Upper lobe of left lung (tissue), 6 donors: ENCODE results near the gene ANKRD63. TPM values are rescaled to one million over a fixed set of nuclear protein-coding genes. Genes with fewer than 3 reads are reported as not detected.

Source experiments
- ATAC-seq, 2 donors: fragments of 200-7000 bp; cut with Tn5 transposase; one replicate each; pipeline ENCODE4 v1.9.1; 2022; ENCODE audit warnings: mild to moderate bottlenecking in 2 of 2, moderate library complexity in 2 of 2; ENCODE audit not compliant: low FRiP score in 2 of 2
- DNase-seq, 2 donors: peaks; one replicate each; pipeline ENCODE4 v3.0.0-alpha.2; 2019 to 2020
- H3K27ac ChIP-seq, 4 donors: fragments of 200-600 bp; sonication (generic); one replicate each; pipeline ENCODE4 v1.5.1; 2016 to 2019
- H3K27me3 ChIP-seq, 4 donors: fragments of 200-600 bp; sonication (generic); one replicate each; pipeline ENCODE4 v1.5.1; 2017 to 2019
- H3K36me3 ChIP-seq, 4 donors: fragments of 200-600 bp; sonication (generic); one replicate each; pipeline ENCODE4 v1.5.1; 2016 to 2019
- H3K4me1 ChIP-seq, 4 donors: fragments of 200-600 bp; sonication (generic); one replicate each; pipeline ENCODE4 v1.5.1; 2018 to 2019
- H3K4me3 ChIP-seq, 4 donors: fragments of 200-600 bp; sonication (generic); one replicate each; pipeline ENCODE4 v1.5.1; 2017 to 2019; ENCODE audit warnings: mild to moderate bottlenecking in 2 of 4, moderate library complexity in 1 of 4
- H3K9me3 ChIP-seq, 4 donors: fragments of 200-600 bp; sonication (generic); one replicate each; pipeline ENCODE4 v1.5.1; 2018 to 2019
- CTCF ChIP-seq, 6 experiments: fragments of 450-650 bp in 4 of 6; fragments of 200-600 bp in 2 of 6; sonication (generic) in 2 of 6; IDR thresholded peaks; one replicate each; pipeline ENCODE4 v1.5.1; 2016 to 2019; ENCODE audit warnings: antibody characterized with exemption in 6 of 6
- EP300 ChIP-seq, 4 donors: sonication (generic); formaldehyde crosslinking; IDR thresholded peaks; one replicate each; pipeline ENCODE4 v1.5.1; 2017; ENCODE audit warnings: antibody characterized with exemption in 4 of 4, control low read depth in 2 of 4
- POLR2A ChIP-seq, 4 donors: fragments of 450-650 bp; IDR thresholded peaks; one replicate each; pipeline ENCODE4 v1.5.1; 2016 to 2017; ENCODE audit warnings: antibody characterized with exemption in 4 of 4, mild to moderate bottlenecking in 2 of 4
- POLR2AphosphoS5 ChIP-seq, 2 donors: sonication (generic); formaldehyde crosslinking; IDR thresholded peaks; one replicate each; pipeline ENCODE4 v1.5.1; 2017; ENCODE audit warnings: antibody characterized with exemption in 2 of 2
- WGBS, 2 donors: methylation state at CpG; one replicate each; pipeline ENCODE4 v1.1.5; 2017 to 2018; 5-methylcytosine and 5-hydroxymethylcytosine counted together
- total RNA-seq, 6 donors: library from RNA; depleted of rRNA in 4 of 6; stranded (reverse); fragments of >200 nt in 4 of 6; gene quantifications; one replicate each; pipeline versions ENCODE4 v1.1.0 to v1.2.1, GENCODE V29; 2016 to 2021
- donor health status: DM: no; HTN: no; CAD: no; lungs with moderate emphysema.
- donor health status: DM: no; HTN: yes; CAD: no; lungs with severe emphysema.

The ANKRD63 gene
- total RNA-seq, 6 donors from 2014 or later = 5.2 TPM; not detected in 5

- 69 to 78% methylated on average over 5 of the region's 5 CpGs for whole genome bisulfite sequencing, 2 donors
- ATAC-seq = no peak
- peaks cover 0 to 13% (median 5%) of the 10 kb centered on the region in 4 donors for H3K27me3 ChIP-seq
- H3K4me1 ChIP-seq = peaks cover 4 to 19% (median 12%) of the 10 kb centered on the region in 4 donors
- no peaks in the 10 kb centered on the region for H3K9me3 ChIP-seq
- DNase-seq = no peak
- H3K36me3 ChIP-seq = no peaks in the 10 kb centered on the region
- TF ChIP-seq EP300 (IDR thresholded peaks at IDR 0.05) (no peak), POLR2AphosphoS5 (IDR thresholded peaks at IDR 0.05) (no peak), POLR2A (IDR thresholded peaks at IDR 0.05) (no peak), CTCF (IDR thresholded peaks at IDR 0.05) (no peak)
- H3K4me3 ChIP-seq = no peak overlapping the region
- no peak overlapping the region for H3K27ac ChIP-seq
Observed at GRCh38 chr15:40275523-40275922, 7.3 kb downstream of the ANKRD63 start.

- DNase-seq (peak; percentile 85 to 86), ATAC-seq (peak; percentile 82 to 89)
- 45 to 54% methylated on average over 14 to 26 of the region's 26 CpGs for WGBS, 2 donors
Observed at GRCh38 chr15:40274350-40275274, 8.3 kb downstream of the ANKRD63 start.

GRCh38 chr15:40273428-40273827, 9.4 kb downstream of the ANKRD63 start:
- Histone ChIP-seq H3K4me3 (no peak overlapping the region), H3K27me3 (no peaks in the 10 kb centered on the region), H3K4me1 (peaks cover 0 to 9% (median 0%) of the 10 kb centered on the region in 4 donors), H3K9me3 (no peaks in the 10 kb centered on the region), H3K27ac (no peak overlapping the region), H3K36me3 (no peaks in the 10 kb centered on the region)
- DNase-seq = no peak
- ATAC-seq = no peak
- TF ChIP-seq EP300 (IDR thresholded peaks at IDR 0.05) (no peak), CTCF (IDR thresholded peaks at IDR 0.05) (no peak), POLR2A (IDR thresholded peaks at IDR 0.05) (no peak), POLR2AphosphoS5 (IDR thresholded peaks at IDR 0.05) (no peak)
- WGBS, 2 donors = 77 to 81% methylated on average over 7 to 9 of the region's 9 CpGs

More at GRCh38 chr15:40274350-40275274, 8.3 kb downstream of the ANKRD63 start:
- H3K9me3 ChIP-seq = no peaks in the 10 kb centered on the region
- no peak overlapping the region for H3K27ac ChIP-seq
- no peak overlapping the region for H3K4me3 ChIP-seq
- TF ChIP-seq POLR2AphosphoS5 (IDR thresholded peaks at IDR 0.05) (no peak), CTCF (IDR thresholded peaks at IDR 0.05) (peak; percentile 99 to 100 (median 99))
- H3K27me3 ChIP-seq = peaks cover 0 to 4% (median under 1%) of the 10 kb centered on the region in 4 donors
- no peaks in the 10 kb centered on the region for H3K36me3 ChIP-seq
- peaks cover 2 to 13% (median 5%) of the 10 kb centered on the region in 4 donors for H3K4me1 ChIP-seq

- Histone ChIP-seq H3K27ac (no peak overlapping the region), H3K27me3 (no peaks in the 10 kb centered on the region), H3K4me1 (peaks cover 0 to 9% (median 0%) of the 10 kb centered on the region in 4 donors), H3K4me3 (no peak overlapping the region), H3K36me3 (no peaks in the 10 kb centered on the region), H3K9me3 (no peaks in the 10 kb centered on the region)
- DNase-seq (peak; percentile 37 to 74), ATAC-seq (no peak)
- TF ChIP-seq CTCF (IDR thresholded peaks at IDR 0.05) (peak in 1 of 6 experiments; percentile 35), POLR2AphosphoS5 (IDR thresholded peaks at IDR 0.05) (no peak)
- WGBS, 2 donors = 65 to 76% methylated on average over 5 to 20 of the region's 20 CpGs
Observed at GRCh38 chr15:40272485-40273056, 10.3 kb downstream of the ANKRD63 start.
